Measurements from ENCODE around the gene TPX2. TPM values are rescaled to one million over a fixed set of nuclear protein-coding genes. Genes with fewer than 3 reads are reported as not detected.

The TPX2 gene
- polyA plus RNA-seq, 1 of the 3 experiments (the other 2 are of a cell fraction): 17.1 TPM

DNA sequence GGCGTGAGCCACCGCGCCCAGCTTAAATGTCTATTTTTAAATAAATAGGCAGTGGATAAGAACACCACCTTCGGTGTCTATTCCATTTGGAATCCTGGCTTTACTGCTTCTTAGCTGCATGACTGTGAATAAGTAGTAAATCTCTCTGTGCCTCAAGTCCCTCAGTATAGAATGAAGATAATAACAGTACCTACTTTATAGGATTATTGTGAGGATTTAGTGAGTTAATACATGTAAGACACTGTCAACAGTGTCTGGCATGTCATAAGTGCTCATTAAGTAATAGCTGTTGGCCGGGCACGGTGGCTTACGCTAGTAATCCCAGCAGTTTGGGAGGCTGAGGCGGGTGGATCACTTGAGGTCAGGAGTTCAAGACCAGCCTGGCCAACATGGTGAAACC, 10.1 kb downstream of the TPX2 start:
- Histone ChIP-seq H3K27ac (ENCODE audit: low read depth in 2 of 2, low read length in 1 of 2) (no peak overlapping the region), H2AFZ (ENCODE audit: low read depth) (no peak overlapping the region), H3K27me3 (ENCODE audit: insufficient read depth) (no peaks in the 10 kb centered on the region), H3K4me1 (ENCODE audit: control insufficient read depth in 1 of 2, insufficient read depth in 2 of 2, low read depth in 1 of 2, low read length in 1 of 2) (peaks cover 4 to 7% of the 10 kb centered on the region in 2 experiments; a peak in 2 of 4 replicates), H3K9ac (no peak overlapping the region), H3K4me3 (ENCODE audit: low read depth in 2 of 2, low read length in 1 of 2) (no peak overlapping the region), H4K20me1 (ENCODE audit: insufficient read depth) (peaks cover 22% of the 10 kb centered on the region), H3F3A (replicated peaks; ENCODE audit: insufficient read depth) (peaks cover 9% of the 10 kb centered on the region), H3K4me2 (no peak overlapping the region), H3K9me3 (no peaks in the 10 kb centered on the region), H3K79me2 (ENCODE audit: insufficient read depth) (peaks cover 100% of the 10 kb centered on the region), H3K9me2 (no peaks in the 10 kb centered on the region), H3K36me3 (replicated peaks in 1 of 2; ENCODE audit: control insufficient read depth in 1 of 2, insufficient read depth in 2 of 2, low read length in 1 of 2) (peaks cover 0 to 16% of the 10 kb centered on the region in 2 experiments)
- TF ChIP-seq RXRA (IDR thresholded peaks at IDR 0.05; ENCODE audit: borderline replicate concordance, low read depth) (no peak), GATA2 (CRISPR knock-in tag; IDR thresholded peaks at IDR 0.05) (no peak), SMC3 (IDR thresholded peaks at IDR 0.05; ENCODE audit: low read depth, low read length) (no peak), RAD21 (IDR thresholded peaks at IDR 0.05; ENCODE audit: low read length) (no peak)
- TF ChIP-seq, protein P1, sequence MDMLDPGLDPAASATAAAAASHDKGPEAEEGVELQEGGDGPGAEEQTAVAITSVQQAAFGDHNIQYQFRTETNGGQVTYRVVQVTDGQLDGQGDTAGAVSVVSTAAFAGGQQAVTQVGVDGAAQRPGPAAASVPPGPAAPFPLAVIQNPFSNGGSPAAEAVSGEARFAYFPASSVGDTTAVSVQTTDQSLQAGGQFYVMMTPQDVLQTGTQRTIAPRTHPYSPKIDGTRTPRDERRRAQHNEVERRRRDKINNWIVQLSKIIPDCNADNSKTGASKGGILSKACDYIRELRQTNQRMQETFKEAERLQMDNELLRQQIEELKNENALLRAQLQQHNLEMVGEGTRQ (IDR thresholded peaks at IDR 0.05; ENCODE audit: borderline replicate concordance, low read depth, low read length): no peak
- CTCF ChIA-PET: interaction anchor here (0.7 to 5.2 kb wide), 5 partner anchors 25 to 136 kb away, joined by 3 to 30 read pairs (median 3); partner anchors contain the start of gene BCL2L1
- 95% methylated on average over 8 of the region's 8 CpGs for WGBS (ENCODE audit: low lambda C conversion rate)
- DNase-seq: no peak
- POLR2A ChIA-PET: no interaction called here

GRCh38 chr20:31751126-31751525, 12.0 kb downstream of the TPX2 start:
- POLR2A ChIA-PET: no interaction called here

More at GRCh38 chr20:31751126-31751525, 12.0 kb downstream of the TPX2 start:
- DNase-seq: no peak
- Histone ChIP-seq H3F3A (replicated peaks; ENCODE audit: insufficient read depth) (peaks cover 8% of the 10 kb centered on the region), H3K9ac (peak overlapping the region; percentile 22; the same call in 1 of the 2 replicates), H3K9me2 (no peaks in the 10 kb centered on the region), H2AFZ (ENCODE audit: low read depth) (peak overlapping the region; percentile 7; the same call in 1 of the 2 replicates), H3K36me3 (replicated peaks in 1 of 2; ENCODE audit: control insufficient read depth in 1 of 2, insufficient read depth in 2 of 2, low read length in 1 of 2) (peaks cover 0 to 7% of the 10 kb centered on the region in 2 experiments), H3K4me2 (peak overlapping the region; percentile 22; the same call in 1 of the 2 replicates), H3K4me1 (ENCODE audit: control insufficient read depth in 1 of 2, insufficient read depth in 2 of 2, low read depth in 1 of 2, low read length in 1 of 2) (peaks cover 4 to 7% of the 10 kb centered on the region in 2 experiments; a peak in 2 of 4 replicates), H3K4me3 (ENCODE audit: low read depth in 2 of 2, low read length in 1 of 2) (no peak overlapping the region), H3K27ac (ENCODE audit: low read depth in 2 of 2, low read length in 1 of 2) (peak overlapping the region; percentile 29 to 71; a peak in 3 of 4 replicates), H3K27me3 (ENCODE audit: insufficient read depth) (no peaks in the 10 kb centered on the region), H3K9me3 (no peaks in the 10 kb centered on the region), H4K20me1 (ENCODE audit: insufficient read depth) (peaks cover 34% of the 10 kb centered on the region), H3K79me2 (ENCODE audit: insufficient read depth) (peaks cover 100% of the 10 kb centered on the region)
- 7% methylated on average over 1 of the region's 1 CpG for WGBS (ENCODE audit: low lambda C conversion rate)
- no peak for TF ChIP-seq RCOR1 (IDR thresholded peaks at IDR 0.05; ENCODE audit: low read length)
- TF ChIP-seq TEAD4 (IDR thresholded peaks at IDR 0.05; ENCODE audit: borderline replicate concordance, insufficient read depth): peak; percentile 20; the same call in 1 of the 2 replicates
- TF ChIP-seq, protein P2, sequence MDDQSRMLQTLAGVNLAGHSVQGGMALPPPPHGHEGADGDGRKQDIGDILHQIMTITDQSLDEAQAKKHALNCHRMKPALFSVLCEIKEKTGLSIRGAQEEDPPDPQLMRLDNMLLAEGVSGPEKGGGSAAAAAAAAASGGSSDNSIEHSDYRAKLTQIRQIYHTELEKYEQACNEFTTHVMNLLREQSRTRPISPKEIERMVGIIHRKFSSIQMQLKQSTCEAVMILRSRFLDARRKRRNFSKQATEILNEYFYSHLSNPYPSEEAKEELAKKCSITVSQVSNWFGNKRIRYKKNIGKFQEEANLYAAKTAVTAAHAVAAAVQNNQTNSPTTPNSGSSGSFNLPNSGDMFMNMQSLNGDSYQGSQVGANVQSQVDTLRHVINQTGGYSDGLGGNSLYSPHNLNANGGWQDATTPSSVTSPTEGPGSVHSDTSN (IDR thresholded peaks at IDR 0.05): no peak
- TF ChIP-seq CHD2 (IDR thresholded peaks at IDR 0.05; ENCODE audit: low read length, partially characterized antibody): no peak
- TF ChIP-seq FOXM1 (IDR thresholded peaks at IDR 0.05; ENCODE audit: low read depth): no peak
- TF ChIP-seq, protein P3, sequence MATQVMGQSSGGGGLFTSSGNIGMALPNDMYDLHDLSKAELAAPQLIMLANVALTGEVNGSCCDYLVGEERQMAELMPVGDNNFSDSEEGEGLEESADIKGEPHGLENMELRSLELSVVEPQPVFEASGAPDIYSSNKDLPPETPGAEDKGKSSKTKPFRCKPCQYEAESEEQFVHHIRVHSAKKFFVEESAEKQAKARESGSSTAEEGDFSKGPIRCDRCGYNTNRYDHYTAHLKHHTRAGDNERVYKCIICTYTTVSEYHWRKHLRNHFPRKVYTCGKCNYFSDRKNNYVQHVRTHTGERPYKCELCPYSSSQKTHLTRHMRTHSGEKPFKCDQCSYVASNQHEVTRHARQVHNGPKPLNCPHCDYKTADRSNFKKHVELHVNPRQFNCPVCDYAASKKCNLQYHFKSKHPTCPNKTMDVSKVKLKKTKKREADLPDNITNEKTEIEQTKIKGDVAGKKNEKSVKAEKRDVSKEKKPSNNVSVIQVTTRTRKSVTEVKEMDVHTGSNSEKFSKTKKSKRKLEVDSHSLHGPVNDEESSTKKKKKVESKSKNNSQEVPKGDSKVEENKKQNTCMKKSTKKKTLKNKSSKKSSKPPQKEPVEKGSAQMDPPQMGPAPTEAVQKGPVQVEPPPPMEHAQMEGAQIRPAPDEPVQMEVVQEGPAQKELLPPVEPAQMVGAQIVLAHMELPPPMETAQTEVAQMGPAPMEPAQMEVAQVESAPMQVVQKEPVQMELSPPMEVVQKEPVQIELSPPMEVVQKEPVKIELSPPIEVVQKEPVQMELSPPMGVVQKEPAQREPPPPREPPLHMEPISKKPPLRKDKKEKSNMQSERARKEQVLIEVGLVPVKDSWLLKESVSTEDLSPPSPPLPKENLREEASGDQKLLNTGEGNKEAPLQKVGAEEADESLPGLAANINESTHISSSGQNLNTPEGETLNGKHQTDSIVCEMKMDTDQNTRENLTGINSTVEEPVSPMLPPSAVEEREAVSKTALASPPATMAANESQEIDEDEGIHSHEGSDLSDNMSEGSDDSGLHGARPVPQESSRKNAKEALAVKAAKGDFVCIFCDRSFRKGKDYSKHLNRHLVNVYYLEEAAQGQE (IDR thresholded peaks at IDR 0.05; ENCODE audit: low read depth, low read length): no peak
- CTCF ChIA-PET: interaction anchor here (0.8 to 1.4 kb wide), 2 partner anchors 38 to 138 kb away, joined by 3 to 4 read pairs; no protein-coding TSS in a partner anchor
